Gastroesophageal sphincter (tissue), 3 donors: Measurements from ENCODE around the gene MRPL27.

Source experiments
- CTCF ChIP-seq, 4 experiments: fragments of 200-600 bp in 2 of 4; fragments of 450-650 bp in 2 of 4; sonication (generic) in 1 of 4; IDR thresholded peaks; one replicate each; pipeline ENCODE4 v1.5.1; 2017 to 2019; ENCODE audit warnings: antibody characterized with exemption in 4 of 4, mild to moderate bottlenecking in 2 of 4, moderate library complexity in 2 of 4
- EP300 ChIP-seq: sonication (generic); formaldehyde crosslinking; IDR thresholded peaks from one replicate; pipeline ENCODE4 v1.6.1; 2017; ENCODE audit warnings: antibody characterized with exemption, mild to moderate bottlenecking
- POLR2A ChIP-seq, 2 donors: fragments of 450-650 bp; IDR thresholded peaks; one replicate each; pipeline ENCODE4 v1.6.1; 2017; ENCODE audit warnings: antibody characterized with exemption in 2 of 2, mild to moderate bottlenecking in 2 of 2, moderate library complexity in 1 of 2
- POLR2AphosphoS5 ChIP-seq: sonication (generic); formaldehyde crosslinking; IDR thresholded peaks from one replicate; pipeline ENCODE4 v1.6.1; 2017; ENCODE audit warnings: antibody characterized with exemption

- TF ChIP-seq POLR2A (IDR thresholded peaks at IDR 0.05) (no peak), CTCF (IDR thresholded peaks at IDR 0.05) (no peak), EP300 (no peak), POLR2AphosphoS5 (no peak)
Measured at GRCh38 chr17:50364715-50365114, 8.3 kb downstream of the MRPL27 start.
